NCI-H2196 treated with DMSO at 0.1 percent for 48 hours (cell line): ENCODE results near the gene CLIC6.

Experiments used
- DNase-seq: peaks from one replicate; lab custom pipeline; 2025; ENCODE audit not compliant: unreplicated experiment; lab: John Stamatoyannopoulos, UW

The CLIC6 gene

DNA sequence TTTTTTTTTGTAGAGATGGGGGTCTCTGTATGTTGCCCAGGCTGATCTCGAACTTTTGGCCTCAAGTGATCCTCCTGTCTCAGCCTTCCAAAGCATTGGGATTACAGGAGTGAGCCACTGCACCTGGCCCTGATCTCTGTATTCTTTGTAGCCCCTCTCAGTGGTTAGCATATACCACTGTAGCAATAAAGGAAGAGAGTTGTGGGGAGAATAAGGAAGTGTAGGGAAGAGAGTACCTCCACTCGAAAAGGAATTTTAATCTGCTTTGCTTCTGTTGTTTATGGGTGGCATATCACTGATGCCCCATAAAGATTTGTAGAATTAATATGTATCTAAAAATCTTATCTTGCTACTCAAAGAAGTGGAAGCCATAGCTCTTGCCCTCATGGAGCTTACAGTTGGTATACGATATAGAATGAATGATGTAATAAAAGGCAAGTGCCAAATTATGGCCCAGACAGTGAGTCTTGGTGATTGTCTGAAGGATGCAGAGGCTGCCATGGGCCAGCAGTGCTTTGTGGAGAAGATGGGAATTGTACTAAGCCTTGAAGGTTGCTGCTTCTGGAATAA lies 96.0 kb downstream of the CLIC6 start:
- DNase-seq, result no peak

GRCh38 chr21:34765619-34766018 lies 96.8 kb downstream of the CLIC6 start:
- DNase-seq, result no peak

DNA sequence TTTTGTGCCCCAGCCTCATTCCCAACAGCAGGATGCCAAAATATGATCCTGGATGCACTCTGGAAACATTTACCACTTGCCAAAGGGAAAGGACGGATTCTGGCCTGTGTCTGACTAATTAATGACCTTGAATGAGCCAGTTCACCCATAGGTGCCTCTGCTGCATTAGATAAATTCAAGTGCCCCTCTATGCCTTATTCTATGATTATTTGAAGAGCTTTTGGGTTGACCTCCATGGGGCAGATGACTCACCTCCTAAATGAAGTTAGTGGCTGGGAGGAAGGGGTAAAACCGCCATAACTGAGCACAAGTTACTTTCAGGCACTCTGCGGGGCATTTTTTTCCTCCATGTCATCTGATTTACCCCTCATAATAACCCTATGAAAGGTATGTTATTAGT lies 98.1 kb downstream of the CLIC6 start:
- no peak for DNase-seq
